HEK293 (cell line): ENCODE results near the gene RBMS3.

ENCODE experiments used
- TRIM28 ChIP-seq: IDR thresholded peaks from 2 replicates; pipeline ENCODE4 v1.6.1; 2011; ENCODE audit warnings: low read length, control low read depth, borderline replicate concordance
- ZNF114 ChIP-seq: fragments of 450-650 bp; formaldehyde crosslinking; IDR thresholded peaks from 2 replicates; pipeline ENCODE4 v1.5.0; 2017; ENCODE audit warnings: missing biosample characterization, missing genetic modification characterization
- TF ChIP-seq, protein P1 (sequence below): fragments of 450-650 bp; formaldehyde crosslinking; IDR thresholded peaks from 2 replicates; pipeline ENCODE4 v1.5.1; 2016; ENCODE audit warnings: missing biosample characterization, missing genetic modification characterization
- TF ChIP-seq, protein P2 (sequence below): fragments of 450-650 bp; formaldehyde crosslinking; IDR thresholded peaks from 2 replicates; pipeline ENCODE4 v1.5.1; 2016; ENCODE audit warnings: missing biosample characterization, missing genetic modification characterization

DNA sequence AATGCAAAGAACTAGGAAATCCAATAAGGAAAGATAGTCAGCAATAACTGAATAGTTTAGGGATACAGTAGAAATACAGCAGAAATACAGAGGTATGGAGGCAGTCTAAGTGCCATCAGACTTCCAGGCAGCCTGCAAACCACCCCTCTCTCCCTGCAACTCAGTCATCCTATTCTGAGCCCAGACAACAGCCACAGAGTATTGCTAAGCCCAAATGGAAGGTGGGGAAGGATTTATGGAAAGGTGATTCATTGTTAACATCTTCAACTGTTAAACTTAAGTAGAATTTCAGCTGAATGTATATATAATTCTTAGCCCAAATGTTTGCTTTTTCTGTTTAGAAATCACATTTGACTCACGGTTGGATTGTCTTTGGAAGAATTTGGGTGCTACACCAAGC lies 300.4 kb downstream of the RBMS3 start:
- TF ChIP-seq, protein P1, sequence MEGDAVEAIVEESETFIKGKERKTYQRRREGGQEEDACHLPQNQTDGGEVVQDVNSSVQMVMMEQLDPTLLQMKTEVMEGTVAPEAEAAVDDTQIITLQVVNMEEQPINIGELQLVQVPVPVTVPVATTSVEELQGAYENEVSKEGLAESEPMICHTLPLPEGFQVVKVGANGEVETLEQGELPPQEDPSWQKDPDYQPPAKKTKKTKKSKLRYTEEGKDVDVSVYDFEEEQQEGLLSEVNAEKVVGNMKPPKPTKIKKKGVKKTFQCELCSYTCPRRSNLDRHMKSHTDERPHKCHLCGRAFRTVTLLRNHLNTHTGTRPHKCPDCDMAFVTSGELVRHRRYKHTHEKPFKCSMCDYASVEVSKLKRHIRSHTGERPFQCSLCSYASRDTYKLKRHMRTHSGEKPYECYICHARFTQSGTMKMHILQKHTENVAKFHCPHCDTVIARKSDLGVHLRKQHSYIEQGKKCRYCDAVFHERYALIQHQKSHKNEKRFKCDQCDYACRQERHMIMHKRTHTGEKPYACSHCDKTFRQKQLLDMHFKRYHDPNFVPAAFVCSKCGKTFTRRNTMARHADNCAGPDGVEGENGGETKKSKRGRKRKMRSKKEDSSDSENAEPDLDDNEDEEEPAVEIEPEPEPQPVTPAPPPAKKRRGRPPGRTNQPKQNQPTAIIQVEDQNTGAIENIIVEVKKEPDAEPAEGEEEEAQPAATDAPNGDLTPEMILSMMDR = no peak
- no peak for TF ChIP-seq ZNF114 (tag by site-specific recombination)
- no peak for TF ChIP-seq TRIM28
- TF ChIP-seq, protein P2, sequence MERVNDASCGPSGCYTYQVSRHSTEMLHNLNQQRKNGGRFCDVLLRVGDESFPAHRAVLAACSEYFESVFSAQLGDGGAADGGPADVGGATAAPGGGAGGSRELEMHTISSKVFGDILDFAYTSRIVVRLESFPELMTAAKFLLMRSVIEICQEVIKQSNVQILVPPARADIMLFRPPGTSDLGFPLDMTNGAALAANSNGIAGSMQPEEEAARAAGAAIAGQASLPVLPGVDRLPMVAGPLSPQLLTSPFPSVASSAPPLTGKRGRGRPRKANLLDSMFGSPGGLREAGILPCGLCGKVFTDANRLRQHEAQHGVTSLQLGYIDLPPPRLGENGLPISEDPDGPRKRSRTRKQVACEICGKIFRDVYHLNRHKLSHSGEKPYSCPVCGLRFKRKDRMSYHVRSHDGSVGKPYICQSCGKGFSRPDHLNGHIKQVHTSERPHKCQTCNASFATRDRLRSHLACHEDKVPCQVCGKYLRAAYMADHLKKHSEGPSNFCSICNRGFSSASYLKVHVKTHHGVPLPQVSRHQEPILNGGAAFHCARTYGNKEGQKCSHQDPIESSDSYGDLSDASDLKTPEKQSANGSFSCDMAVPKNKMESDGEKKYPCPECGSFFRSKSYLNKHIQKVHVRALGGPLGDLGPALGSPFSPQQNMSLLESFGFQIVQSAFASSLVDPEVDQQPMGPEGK (tag by site-specific recombination) = no peak
